Retinal pigment epithelial cell (primary cell): Measurements from ENCODE around the gene GFAP.

ENCODE experiments used
- DNase-seq: peaks from one replicate; pipeline ENCODE4 v3.0.0-alpha.2; 2010; ENCODE audit warnings: low read depth
- H3K4me3 ChIP-seq: 2 replicates; pipeline ENCODE4 v1.5.1; 2011; ENCODE audit warnings: mild to moderate bottlenecking, low read length, control low read depth, moderate library complexity
- CTCF ChIP-seq: conservative IDR thresholded peaks from 2 replicates; pipeline ENCODE4 v1.5.1; 2011; ENCODE audit warnings: low read depth, low read length, control low read depth, inconsistent platforms

The GFAP gene

GRCh38 chr17:44913676-44914075 is 1.6 kb downstream of the GFAP start:
- no peak for TF ChIP-seq CTCF
- DNase-seq = no peak
- H3K4me3 ChIP-seq = no peak overlapping the region

GRCh38 chr17:44912763-44913544 is 2.3 kb downstream of the GFAP start:
- no peak overlapping the region for H3K4me3 ChIP-seq
- TF ChIP-seq CTCF = no peak
- no peak for DNase-seq

GRCh38 chr17:44911133-44912001 is 3.9 kb downstream of the GFAP start:
- H3K4me3 ChIP-seq = peak overlapping the region; percentile 22
- no peak for DNase-seq
- TF ChIP-seq CTCF = peak; percentile 85

GRCh38 chr17:44910231-44911106 is 4.8 kb downstream of the GFAP start:
- H3K4me3 ChIP-seq = no peak overlapping the region
- TF ChIP-seq CTCF = no peak
- DNase-seq = no peak

- no peak for TF ChIP-seq CTCF
- no peak for DNase-seq
- no peak overlapping the region for H3K4me3 ChIP-seq
Observed at GRCh38 chr17:44909681-44910144, 5.6 kb downstream of the GFAP start.

GRCh38 chr17:44908761-44909326 is 6.5 kb downstream of the GFAP start:
- no peak overlapping the region for H3K4me3 ChIP-seq
- DNase-seq = no peak
- no peak for TF ChIP-seq CTCF
